ENCODE results near the gene TSC22D4.
"Not testable (repeated sequence)": the region's sequence is repeated elsewhere in the genome, so short reads cannot be mapped to it uniquely, and the experiment has no call there.

Gene TSC22D4

GRCh38 chr7:100478958-100479660 lies at the start of gene TSC22D4:
TSC22D4 (minus strand) TSS chr7:100479214; CDS start chr7:100478038, 1,176 bp downstream.
- DNase-seq = peak; percentile 71

- DNase-seq = not testable (repeated sequence)
These were observed 49.3 kb upstream of the TSC22D4 start for GRCh38 chr7:100528108-100528866.

- not testable (repeated sequence) for DNase-seq
These were observed 44.2 kb upstream of the TSC22D4 start for GRCh38 chr7:100523192-100523591.

- DNase-seq = not testable (repeated sequence)
These were observed 43.0 kb upstream of the TSC22D4 start for GRCh38 chr7:100521909-100522593.

GRCh38 chr7:100521076-100521475 lies 42.1 kb upstream of the TSC22D4 start:
- no peak for DNase-seq

- no peak for DNase-seq
These were observed 41.1 kb upstream of the TSC22D4 start for GRCh38 chr7:100520138-100520537.

- no peak for DNase-seq
These were observed 40.6 kb upstream of the TSC22D4 start for GRCh38 chr7:100519580-100519979.

- no peak for DNase-seq
These were observed 38.3 kb upstream of the TSC22D4 start for GRCh38 chr7:100517305-100517704.

- no peak for DNase-seq
These were observed 37.3 kb upstream of the TSC22D4 start for GRCh38 chr7:100516135-100516812.

GRCh38 chr7:100515072-100515532 lies 36.1 kb upstream of the TSC22D4 start:
- DNase-seq = no peak

GRCh38 chr7:100513212-100513810 lies 34.3 kb upstream of the TSC22D4 start:
- DNase-seq = no peak

- no peak for DNase-seq
These were observed 31.6 kb upstream of the TSC22D4 start for GRCh38 chr7:100510437-100511239.

- peak; percentile 23 for DNase-seq
These were observed 30.2 kb upstream of the TSC22D4 start for GRCh38 chr7:100509231-100509630.

GRCh38 chr7:100506356-100506923 lies 27.4 kb upstream of the TSC22D4 start:
- DNase-seq = no peak

- DNase-seq = no peak
These were observed 26.0 kb upstream of the TSC22D4 start for GRCh38 chr7:100504887-100505611.

- DNase-seq = not testable (repeated sequence)
These were observed 25.0 kb upstream of the TSC22D4 start for GRCh38 chr7:100504031-100504430.

GRCh38 chr7:100500743-100501142 lies 21.7 kb upstream of the TSC22D4 start:
- DNase-seq = not testable (repeated sequence)

- no peak for DNase-seq
These were observed 17.5 kb upstream of the TSC22D4 start for GRCh38 chr7:100496509-100496908.

- DNase-seq = no peak
These were observed 14.7 kb upstream of the TSC22D4 start for GRCh38 chr7:100493476-100494264.
